Stimulated activated naive CD8-positive, alpha-beta T cell treated with anti-CD3 and anti-CD28 coated beads, Interleukin-15, Interleukin-2, amounts not matched to agents 100 ng/mL and 50 ng/mL, for 24 hours (primary cell): ENCODE measurements around the gene RAPH1.
"Not testable (repeated sequence)": the region's sequence is repeated elsewhere in the genome, so short reads cannot be mapped to it uniquely, and the experiment has no call there.

ENCODE experiments used
- H3K27ac Mint-ChIP-seq: one replicate; pipeline ENCODE4 v1.8.0; 2021; ENCODE audit warnings: mild to moderate bottlenecking, mixed read lengths
- H3K27me3 Mint-ChIP-seq: one replicate; pipeline ENCODE4 v1.8.0; 2021; ENCODE audit warnings: mixed read lengths
- H3K36me3 Mint-ChIP-seq: one replicate; pipeline ENCODE4 v1.8.0; 2021; ENCODE audit warnings: low read depth, mixed read lengths
- H3K4me1 Mint-ChIP-seq: one replicate; pipeline ENCODE4 v1.8.0; 2021; ENCODE audit warnings: low read depth, mixed read lengths
- H3K4me3 Mint-ChIP-seq: one replicate; pipeline ENCODE4 v1.8.0; 2021; ENCODE audit warnings: mild to moderate bottlenecking, mixed read lengths
- H3K9me3 Mint-ChIP-seq: one replicate; pipeline ENCODE4 v1.8.0; 2021; ENCODE audit warnings: mixed read lengths

The RAPH1 gene

GRCh38 chr2:203562268-203562667 lies 27.2 kb upstream of the RAPH1 start:
- H3K9me3 Mint-ChIP-seq: no peaks in the 10 kb centered on the region
- H3K4me3 Mint-ChIP-seq: no peak overlapping the region
- no peaks in the 10 kb centered on the region for H3K4me1 Mint-ChIP-seq
- H3K27ac Mint-ChIP-seq: no peak overlapping the region
- H3K27me3 Mint-ChIP-seq: peaks cover 2% of the 10 kb centered on the region
- no peaks in the 10 kb centered on the region for H3K36me3 Mint-ChIP-seq

GRCh38 chr2:203559641-203560040 lies 24.5 kb upstream of the RAPH1 start:
- Mint-ChIP-seq H3K27me3 (peaks cover 2% of the 10 kb centered on the region), H3K36me3 (no peaks in the 10 kb centered on the region)

GRCh38 chr2:203553784-203554183 lies 18.7 kb upstream of the RAPH1 start:
- H3K9me3 Mint-ChIP-seq: no peaks in the 10 kb centered on the region
- H3K27me3 Mint-ChIP-seq: no peaks in the 10 kb centered on the region
- no peaks in the 10 kb centered on the region for H3K4me1 Mint-ChIP-seq
- no peak overlapping the region for H3K27ac Mint-ChIP-seq
- H3K36me3 Mint-ChIP-seq: no peaks in the 10 kb centered on the region
- H3K4me3 Mint-ChIP-seq: no peak overlapping the region

More at GRCh38 chr2:203559641-203560040, 24.5 kb upstream of the RAPH1 start:
- H3K27ac Mint-ChIP-seq: no peak overlapping the region
- no peak overlapping the region for H3K4me3 Mint-ChIP-seq
- H3K4me1 Mint-ChIP-seq: no peaks in the 10 kb centered on the region
- no peaks in the 10 kb centered on the region for H3K9me3 Mint-ChIP-seq

- no peaks in the 10 kb centered on the region for H3K27me3 Mint-ChIP-seq
- H3K4me1 Mint-ChIP-seq: peaks cover 5% of the 10 kb centered on the region
- no peaks in the 10 kb centered on the region for H3K36me3 Mint-ChIP-seq
- no peaks in the 10 kb centered on the region for H3K9me3 Mint-ChIP-seq
- no peak overlapping the region for H3K27ac Mint-ChIP-seq
- H3K4me3 Mint-ChIP-seq: no peak overlapping the region
These were observed 16.7 kb upstream of the RAPH1 start for GRCh38 chr2:203551778-203552177.

GRCh38 chr2:203550266-203550665 lies 15.2 kb upstream of the RAPH1 start:
- no peaks in the 10 kb centered on the region for H3K36me3 Mint-ChIP-seq
- no peaks in the 10 kb centered on the region for H3K27me3 Mint-ChIP-seq
- H3K4me1 Mint-ChIP-seq: peaks cover 5% of the 10 kb centered on the region
- no peak overlapping the region for H3K27ac Mint-ChIP-seq
- no peak overlapping the region for H3K4me3 Mint-ChIP-seq
- H3K9me3 Mint-ChIP-seq: no peaks in the 10 kb centered on the region

- Mint-ChIP-seq H3K4me3 (no peak overlapping the region), H3K36me3 (no peaks in the 10 kb centered on the region), H3K27me3 (no peaks in the 10 kb centered on the region), H3K27ac (peak overlapping the region; percentile 3), H3K9me3 (no peaks in the 10 kb centered on the region), H3K4me1 (peaks cover 5% of the 10 kb centered on the region)
These were observed 14.3 kb upstream of the RAPH1 start for GRCh38 chr2:203549406-203549805.

- Mint-ChIP-seq H3K27ac (no peak overlapping the region), H3K36me3 (no peaks in the 10 kb centered on the region), H3K4me3 (no peak overlapping the region), H3K27me3 (no peaks in the 10 kb centered on the region), H3K4me1 (peaks cover 5% of the 10 kb centered on the region), H3K9me3 (no peaks in the 10 kb centered on the region)
These were observed 13.8 kb upstream of the RAPH1 start for GRCh38 chr2:203548887-203549286.

GRCh38 chr2:203547356-203547755 lies 12.3 kb upstream of the RAPH1 start:
- Mint-ChIP-seq H3K9me3 (no peaks in the 10 kb centered on the region), H3K4me3 (no peak overlapping the region), H3K27me3 (no peaks in the 10 kb centered on the region), H3K4me1 (peaks cover 5% of the 10 kb centered on the region), H3K36me3 (no peaks in the 10 kb centered on the region), H3K27ac (no peak overlapping the region)

- Mint-ChIP-seq H3K4me1 (peaks cover 8% of the 10 kb centered on the region), H3K27ac (no peak overlapping the region), H3K27me3 (no peaks in the 10 kb centered on the region), H3K36me3 (no peaks in the 10 kb centered on the region), H3K4me3 (no peak overlapping the region), H3K9me3 (no peaks in the 10 kb centered on the region)
These were observed 9.3 kb upstream of the RAPH1 start for GRCh38 chr2:203544402-203544801.

- no peak overlapping the region for H3K4me3 Mint-ChIP-seq
These were observed 8.8 kb upstream of the RAPH1 start for GRCh38 chr2:203543898-203544328.

GRCh38 chr2:203540598-203540997 lies 5.5 kb upstream of the RAPH1 start:
- not testable (repeated sequence) for H3K27ac Mint-ChIP-seq, H3K4me3 Mint-ChIP-seq, H3K4me1 Mint-ChIP-seq, H3K36me3 Mint-ChIP-seq
- Mint-ChIP-seq H3K9me3 (peaks cover 21% of the 10 kb centered on the region), H3K27me3 (peaks cover 22% of the 10 kb centered on the region)

More at GRCh38 chr2:203543898-203544328, 8.8 kb upstream of the RAPH1 start:
- Mint-ChIP-seq H3K36me3 (no peaks in the 10 kb centered on the region), H3K27me3 (peaks cover under 1% of the 10 kb centered on the region), H3K4me1 (peaks cover 8% of the 10 kb centered on the region), H3K27ac (no peak overlapping the region), H3K9me3 (peaks cover 2% of the 10 kb centered on the region)

GRCh38 chr2:203538237-203538636 lies 3.1 kb upstream of the RAPH1 start:
- not testable (repeated sequence) for H3K36me3 Mint-ChIP-seq, H3K27ac Mint-ChIP-seq, H3K4me3 Mint-ChIP-seq
- H3K27me3 Mint-ChIP-seq: peaks cover 33% of the 10 kb centered on the region
- H3K4me1 Mint-ChIP-seq: peaks cover 23% of the 10 kb centered on the region
- peaks cover 21% of the 10 kb centered on the region for H3K9me3 Mint-ChIP-seq

GRCh38 chr2:203536586-203536951 lies 1.5 kb upstream of the RAPH1 start:
- H3K27me3 Mint-ChIP-seq: peaks cover 50% of the 10 kb centered on the region
- H3K27ac Mint-ChIP-seq, H3K4me3 Mint-ChIP-seq, H3K36me3 Mint-ChIP-seq: not testable (repeated sequence)
- H3K9me3 Mint-ChIP-seq: peaks cover 21% of the 10 kb centered on the region
- peaks cover 25% of the 10 kb centered on the region for H3K4me1 Mint-ChIP-seq

- H3K27ac Mint-ChIP-seq: no peak overlapping the region
- peak overlapping the region; percentile 74 for H3K4me3 Mint-ChIP-seq
- H3K4me1 Mint-ChIP-seq: peaks cover 25% of the 10 kb centered on the region
- peaks cover 6% of the 10 kb centered on the region for H3K36me3 Mint-ChIP-seq
- peaks cover 55% of the 10 kb centered on the region for H3K27me3 Mint-ChIP-seq
- peaks cover 21% of the 10 kb centered on the region for H3K9me3 Mint-ChIP-seq
These were observed 884 bp upstream of the RAPH1 start for GRCh38 chr2:203535784-203536585.

GRCh38 chr2:203534621-203535077 lies 452 bp downstream of the RAPH1 start:
- Mint-ChIP-seq H3K27ac (no peak overlapping the region), H3K4me1 (peaks cover 25% of the 10 kb centered on the region), H3K27me3 (peaks cover 66% of the 10 kb centered on the region), H3K36me3 (peaks cover 8% of the 10 kb centered on the region), H3K9me3 (peaks cover 21% of the 10 kb centered on the region), H3K4me3 (peak overlapping the region; percentile 76)
